Activated T-cell treated with anti-CD3 and anti-CD28 coated beads, Interleukin-2, amount 50 U/mL, for 24 hours (primary cell): Measurements from ENCODE around the gene SCTR.

Experiments
- DNase-seq: peaks from one replicate; pipeline ENCODE4 v3.0.0-alpha.2; 2020
- H3K27ac Mint-ChIP-seq: 2 replicates; pipeline ENCODE4 v1.8.0; 2020; ENCODE audit warnings: mild to moderate bottlenecking, mixed read lengths
- H3K27me3 Mint-ChIP-seq: 2 replicates; pipeline ENCODE4 v1.8.0; 2020; ENCODE audit warnings: mixed read lengths
- H3K36me3 Mint-ChIP-seq: 2 replicates; pipeline ENCODE4 v1.8.0; 2020; ENCODE audit warnings: low read depth, mixed read lengths
- H3K4me1 Mint-ChIP-seq: 2 replicates; pipeline ENCODE4 v1.8.0; 2020; ENCODE audit warnings: low read depth, mixed read lengths
- H3K4me3 Mint-ChIP-seq: 2 replicates; pipeline ENCODE4 v1.8.0; 2020; ENCODE audit warnings: mild to moderate bottlenecking, moderate library complexity, mixed read lengths
- H3K9me3 Mint-ChIP-seq: 2 replicates; pipeline ENCODE4 v1.8.0; 2020; ENCODE audit warnings: mixed read lengths

The SCTR gene

GRCh38 chr2:119513832-119514231, 10.5 kb downstream of the SCTR start:
- Mint-ChIP-seq H3K4me1 (no peaks in the 10 kb centered on the region), H3K27me3 (peaks cover 45% of the 10 kb centered on the region), H3K27ac (no peak overlapping the region), H3K4me3 (no peak overlapping the region), H3K36me3 (no peaks in the 10 kb centered on the region), H3K9me3 (no peaks in the 10 kb centered on the region)
- DNase-seq = no peak

DNA sequence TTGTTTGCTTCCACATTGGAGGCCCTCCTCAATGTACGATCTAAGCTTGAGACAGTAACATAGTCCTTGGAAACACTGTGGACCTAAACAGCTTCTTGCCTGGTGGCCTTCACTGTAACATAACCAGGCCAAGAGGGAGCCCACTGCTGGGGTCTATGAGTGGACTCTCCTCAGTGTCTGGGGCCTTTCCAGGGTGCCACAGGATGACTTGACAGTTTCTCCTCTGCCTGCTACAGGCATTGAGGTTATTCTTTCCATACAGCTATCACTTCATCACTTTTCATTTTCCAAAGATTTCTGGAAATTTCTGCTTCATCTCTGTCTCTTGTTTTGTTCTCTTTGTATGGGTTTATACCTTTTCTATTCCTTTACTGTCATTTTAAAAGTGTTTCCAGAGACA, 11.3 kb downstream of the SCTR start:
- Mint-ChIP-seq H3K27me3 (peaks cover 38% of the 10 kb centered on the region), H3K4me1 (no peaks in the 10 kb centered on the region), H3K36me3 (no peaks in the 10 kb centered on the region), H3K27ac (no peak overlapping the region), H3K9me3 (no peaks in the 10 kb centered on the region), H3K4me3 (no peak overlapping the region)
- no peak for DNase-seq

- no peak overlapping the region for H3K4me3 Mint-ChIP-seq
- H3K36me3 Mint-ChIP-seq = no peaks in the 10 kb centered on the region
- DNase-seq = no peak
- no peaks in the 10 kb centered on the region for H3K9me3 Mint-ChIP-seq
- H3K4me1 Mint-ChIP-seq = no peaks in the 10 kb centered on the region
- H3K27me3 Mint-ChIP-seq = peaks cover 35% of the 10 kb centered on the region
- H3K27ac Mint-ChIP-seq = no peak overlapping the region
Observed at GRCh38 chr2:119511989-119512388, 12.3 kb downstream of the SCTR start.

DNA sequence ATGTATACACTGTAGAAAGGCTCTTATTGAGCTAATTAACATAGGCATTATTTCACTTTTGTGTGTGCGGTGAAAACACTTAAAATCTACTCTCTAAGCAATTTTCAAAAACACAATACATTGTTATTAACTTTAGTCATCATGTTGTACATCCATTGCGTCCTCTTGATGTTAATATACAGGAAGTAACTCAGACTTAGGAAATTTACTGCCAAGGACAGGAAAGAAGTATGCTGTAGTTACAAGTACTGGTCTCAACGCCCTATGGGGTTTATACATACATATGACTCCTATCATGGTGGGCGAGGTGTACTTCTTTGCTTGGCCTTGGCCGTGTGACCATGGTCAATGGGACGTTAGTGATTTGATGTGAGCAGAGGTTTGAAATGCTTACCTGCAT, 15.5 kb downstream of the SCTR start:
- no peak for DNase-seq
- no peaks in the 10 kb centered on the region for H3K36me3 Mint-ChIP-seq
- peaks cover 13% of the 10 kb centered on the region for H3K27me3 Mint-ChIP-seq
- H3K4me3 Mint-ChIP-seq = no peak overlapping the region
- H3K9me3 Mint-ChIP-seq = peaks cover 6% of the 10 kb centered on the region
- no peak overlapping the region for H3K27ac Mint-ChIP-seq
- no peaks in the 10 kb centered on the region for H3K4me1 Mint-ChIP-seq

GRCh38 chr2:119496682-119497081, 27.6 kb downstream of the SCTR start:
- Mint-ChIP-seq H3K36me3 (no peaks in the 10 kb centered on the region), H3K27ac (no peak overlapping the region), H3K27me3 (peaks cover 27% of the 10 kb centered on the region)

GRCh38 chr2:119495948-119496347, 28.3 kb downstream of the SCTR start:
- H3K27me3 Mint-ChIP-seq = peaks cover 20% of the 10 kb centered on the region
- H3K27ac Mint-ChIP-seq = no peak overlapping the region
- DNase-seq = no peak
- no peak overlapping the region for H3K4me3 Mint-ChIP-seq
- H3K9me3 Mint-ChIP-seq = peaks cover 16% of the 10 kb centered on the region
- no peaks in the 10 kb centered on the region for H3K36me3 Mint-ChIP-seq
- no peaks in the 10 kb centered on the region for H3K4me1 Mint-ChIP-seq

More at GRCh38 chr2:119496682-119497081, 27.6 kb downstream of the SCTR start:
- no peak for DNase-seq
- Mint-ChIP-seq H3K4me1 (no peaks in the 10 kb centered on the region), H3K4me3 (no peak overlapping the region), H3K9me3 (peaks cover 21% of the 10 kb centered on the region)

GRCh38 chr2:119494163-119494790, 30.0 kb downstream of the SCTR start:
- no peak overlapping the region for H3K27ac Mint-ChIP-seq
- no peak overlapping the region for H3K4me3 Mint-ChIP-seq
- no peak for DNase-seq
- H3K4me1 Mint-ChIP-seq = no peaks in the 10 kb centered on the region
- H3K36me3 Mint-ChIP-seq = no peaks in the 10 kb centered on the region
- peaks cover 14% of the 10 kb centered on the region for H3K27me3 Mint-ChIP-seq
- peaks cover 5% of the 10 kb centered on the region for H3K9me3 Mint-ChIP-seq

- Mint-ChIP-seq H3K36me3 (no peaks in the 10 kb centered on the region), H3K27me3 (peaks cover 17% of the 10 kb centered on the region), H3K27ac (no peak overlapping the region), H3K4me3 (no peak overlapping the region), H3K4me1 (no peaks in the 10 kb centered on the region), H3K9me3 (no peaks in the 10 kb centered on the region)
- no peak for DNase-seq
Observed at GRCh38 chr2:119491776-119492525, 32.3 kb downstream of the SCTR start.

GRCh38 chr2:119490653-119491195, 33.6 kb downstream of the SCTR start:
- no peak for DNase-seq
- H3K4me1 Mint-ChIP-seq = no peaks in the 10 kb centered on the region

GRCh38 chr2:119490106-119490505, 34.2 kb downstream of the SCTR start:
- Mint-ChIP-seq H3K4me1 (no peaks in the 10 kb centered on the region), H3K4me3 (no peak overlapping the region), H3K36me3 (no peaks in the 10 kb centered on the region), H3K9me3 (no peaks in the 10 kb centered on the region), H3K27ac (no peak overlapping the region), H3K27me3 (peaks cover 11% of the 10 kb centered on the region)
- no peak for DNase-seq

More at GRCh38 chr2:119490653-119491195, 33.6 kb downstream of the SCTR start:
- Mint-ChIP-seq H3K27me3 (peaks cover 14% of the 10 kb centered on the region), H3K4me3 (no peak overlapping the region), H3K27ac (no peak overlapping the region), H3K9me3 (no peaks in the 10 kb centered on the region), H3K36me3 (no peaks in the 10 kb centered on the region)

- DNase-seq = no peak
- no peaks in the 10 kb centered on the region for H3K4me1 Mint-ChIP-seq
- no peak overlapping the region for H3K27ac Mint-ChIP-seq
- H3K27me3 Mint-ChIP-seq = peaks cover 4% of the 10 kb centered on the region
- no peaks in the 10 kb centered on the region for H3K36me3 Mint-ChIP-seq
- no peaks in the 10 kb centered on the region for H3K9me3 Mint-ChIP-seq
- H3K4me3 Mint-ChIP-seq = no peak overlapping the region
Observed at GRCh38 chr2:119489232-119489952, 34.9 kb downstream of the SCTR start.

DNA sequence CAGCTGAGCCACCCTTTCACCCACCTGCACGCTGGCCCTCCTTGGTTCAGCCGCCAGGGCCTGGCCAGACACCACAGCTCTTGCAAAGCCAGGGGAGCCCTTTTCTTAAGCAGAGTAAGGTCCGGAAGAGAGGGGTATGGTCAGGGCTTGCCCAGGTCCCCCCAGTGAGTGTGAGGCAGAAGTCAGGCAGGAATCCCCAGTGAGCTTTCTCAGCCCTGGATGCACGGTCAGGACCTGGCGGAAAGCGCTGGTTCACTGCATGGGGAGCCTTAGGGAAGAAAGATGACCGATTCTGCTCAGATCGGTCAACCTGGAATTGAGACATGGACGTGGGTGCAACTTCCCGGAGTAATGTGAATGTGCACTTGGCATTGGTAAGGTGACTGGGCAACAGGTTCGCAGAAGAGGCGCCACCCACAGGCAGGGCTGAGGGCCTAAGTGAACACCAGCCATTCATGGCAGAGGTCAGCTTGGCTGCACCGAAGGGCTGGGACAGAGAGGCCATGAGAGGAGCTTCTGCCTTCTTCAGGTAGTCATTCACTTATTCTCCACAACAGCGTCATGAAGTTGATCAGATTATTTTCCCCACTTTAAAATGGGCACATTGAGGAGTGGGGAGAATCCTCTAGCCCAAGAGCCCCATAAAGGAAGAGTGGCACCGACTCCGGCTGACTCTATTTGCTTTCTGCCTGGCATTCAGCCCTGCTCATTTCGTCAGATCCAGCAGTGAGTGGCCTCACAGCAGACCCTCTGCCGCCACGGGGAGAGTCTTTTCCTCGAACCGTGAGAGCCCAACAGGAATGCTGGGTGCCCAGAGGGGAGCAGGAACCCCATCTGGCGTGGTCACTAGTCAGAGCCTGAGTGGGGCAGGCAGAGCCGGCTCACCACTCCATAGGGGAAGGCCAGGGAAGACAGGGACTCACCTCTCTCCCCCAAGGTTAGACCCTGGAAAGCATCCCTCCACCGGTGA, 35.8 kb downstream of the SCTR start:
- H3K36me3 Mint-ChIP-seq = no peaks in the 10 kb centered on the region

DNA sequence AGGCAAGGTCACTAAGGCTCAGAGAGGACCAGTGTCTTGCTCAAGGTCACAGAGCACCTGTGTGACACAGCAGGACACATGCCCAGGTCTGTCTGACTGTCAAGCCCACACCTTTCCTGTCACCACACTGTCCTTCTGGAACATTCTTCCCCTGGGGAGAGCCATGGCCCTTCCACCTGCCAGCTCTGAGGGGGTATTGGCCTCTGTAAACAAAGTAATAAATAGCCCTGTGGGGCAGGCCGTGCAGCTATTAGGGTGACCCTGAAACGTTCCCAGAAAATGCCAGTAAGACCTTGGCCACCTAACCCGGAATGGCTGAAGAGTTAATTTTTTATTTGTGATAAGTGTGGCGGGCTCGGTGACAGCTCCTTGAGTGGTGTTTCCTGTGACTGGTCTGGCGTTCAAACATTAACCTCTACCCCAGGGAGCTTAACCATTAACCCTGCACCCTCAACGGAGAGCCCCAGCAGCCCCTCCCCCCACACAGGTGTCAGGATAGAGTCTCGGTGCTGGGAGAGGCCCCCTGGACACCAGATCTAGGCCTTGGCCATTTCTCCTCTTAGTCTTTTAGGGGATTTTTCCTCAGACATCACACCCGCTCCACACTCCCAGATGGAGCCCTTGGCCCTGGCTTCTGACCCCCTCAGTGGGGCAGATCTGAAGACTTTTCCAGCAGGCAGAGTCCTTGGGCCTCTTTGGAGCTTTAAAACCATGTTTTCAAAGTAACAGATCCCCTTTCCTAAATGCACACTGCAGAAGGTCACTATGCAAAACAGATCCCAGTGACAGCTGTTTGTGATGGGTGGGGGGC, 36.6 kb downstream of the SCTR start:
- Mint-ChIP-seq H3K27me3 (peaks cover 7% of the 10 kb centered on the region), H3K4me3 (no peak overlapping the region), H3K36me3 (no peaks in the 10 kb centered on the region), H3K4me1 (no peaks in the 10 kb centered on the region), H3K9me3 (no peaks in the 10 kb centered on the region), H3K27ac (no peak overlapping the region)
- no peak for DNase-seq

More for the DNA sequence above, 35.8 kb downstream of the SCTR start:
- no peaks in the 10 kb centered on the region for H3K9me3 Mint-ChIP-seq
- H3K4me1 Mint-ChIP-seq = no peaks in the 10 kb centered on the region
- H3K27ac Mint-ChIP-seq = no peak overlapping the region
- DNase-seq = no peak
- no peak overlapping the region for H3K4me3 Mint-ChIP-seq
- H3K27me3 Mint-ChIP-seq = peaks cover 7% of the 10 kb centered on the region
